OCI-LY1 (cell line): Measurements from ENCODE around the gene NAGK.
"Not testable (repeated sequence)": the region's sequence is repeated elsewhere in the genome, so short reads cannot be mapped to it uniquely, and the experiment has no call there.

Experiments used
- H2AFZ ChIP-seq: fragments of 200-600 bp; sonication (generic), shearing (Covaris generic); 2 replicates; pipeline ENCODE4 v1.6.0; 2014; ENCODE audit warnings: antibody characterized with exemption, mild to moderate bottlenecking, low read length
- H3F3A ChIP-seq: fragments of 200-600 bp; sonication (generic), shearing (Covaris generic); 2 replicates; pipeline ENCODE4 v1.6.0; 2014; ENCODE audit warnings: mild to moderate bottlenecking, antibody characterized with exemption, low read length, moderate library complexity; ENCODE audit not compliant: insufficient read depth
- H3K27ac ChIP-seq: fragments of 200-600 bp; sonication (generic); 2 replicates; pipeline ENCODE4 v1.5.1; 2014; ENCODE audit warnings: low read length, mixed run types, mild to moderate bottlenecking, low read depth; ENCODE audit not compliant: poor library complexity, severe bottlenecking
- H3K27me3 ChIP-seq: fragments of 200-600 bp; sonication (generic); 2 replicates; pipeline ENCODE4 v1.6.0; 2014; ENCODE audit warnings: antibody characterized with exemption, mild to moderate bottlenecking, low read length, moderate library complexity; ENCODE audit not compliant: insufficient read depth
- H3K36me3 ChIP-seq: fragments of 200-600 bp; sonication (generic); 2 replicates; pipeline ENCODE4 v1.6.1; 2014; ENCODE audit warnings: mild to moderate bottlenecking, antibody characterized with exemption, low read length, moderate library complexity, mixed read lengths; ENCODE audit not compliant: insufficient read depth
- H3K4me1 ChIP-seq: fragments of 200-600 bp; sonication (generic); 2 replicates; pipeline ENCODE4 v1.5.1; 2014; ENCODE audit warnings: mild to moderate bottlenecking, low read length, moderate library complexity; ENCODE audit not compliant: insufficient read depth, severe bottlenecking
- H3K4me2 ChIP-seq: fragments of 200-600 bp; sonication (generic), shearing (Covaris generic); 2 replicates; pipeline ENCODE4 v1.6.1; 2014; ENCODE audit warnings: low read length
- H3K4me3 ChIP-seq: fragments of 200-600 bp; sonication (generic); 2 replicates; pipeline ENCODE4 v1.5.1; 2014; ENCODE audit warnings: low read length, low read depth, mild to moderate bottlenecking, mixed read lengths; ENCODE audit not compliant: poor library complexity, severe bottlenecking
- H3K79me2 ChIP-seq: fragments of 200-600 bp; shearing (Covaris generic); 2 replicates; pipeline ENCODE4 v1.6.1; 2016; ENCODE audit warnings: mixed run types, low read length, mixed read lengths; ENCODE audit not compliant: insufficient read depth
- H3K9ac ChIP-seq: fragments of 200-600 bp; sonication (generic), shearing (Covaris generic); 2 replicates; pipeline ENCODE4 v1.6.1; 2014; ENCODE audit warnings: mild to moderate bottlenecking, low read length, mixed read lengths
- H3K9me2 ChIP-seq: fragments of 200-600 bp; sonication (generic), shearing (Covaris generic); 2 replicates; pipeline ENCODE4 v1.6.1; 2014; ENCODE audit warnings: low read depth, mild to moderate bottlenecking, low read length, mixed read lengths
- H3K9me3 ChIP-seq: fragments of 200-600 bp; shearing (Covaris generic); 2 replicates; pipeline ENCODE4 v1.6.1; 2014; ENCODE audit warnings: low read length, mixed read lengths
- H4K20me1 ChIP-seq: fragments of 200-600 bp; sonication (generic), shearing (Covaris generic); 2 replicates; pipeline ENCODE4 v1.6.0; 2016; ENCODE audit warnings: mild to moderate bottlenecking, low read length; ENCODE audit not compliant: insufficient read depth
- EZH2 ChIP-seq: fragments of 200-600 bp; sonication (generic), shearing (Covaris generic); IDR thresholded peaks from 2 replicates; pipeline ENCODE4 v1.8.0; 2017; ENCODE audit warnings: borderline replicate concordance, mixed run types, mild to moderate bottlenecking, antibody characterized with exemption, low read length, moderate library complexity, mixed read lengths
- TF ChIP-seq, protein P1 (sequence below): fragments of 200-600 bp; sonication (generic), shearing (Covaris generic); IDR thresholded peaks from 2 replicates; pipeline ENCODE4 v1.5.1; 2017; ENCODE audit warnings: mild to moderate bottlenecking, antibody characterized with exemption, low read length, moderate library complexity, mixed read lengths

NAGK gene

DNA sequence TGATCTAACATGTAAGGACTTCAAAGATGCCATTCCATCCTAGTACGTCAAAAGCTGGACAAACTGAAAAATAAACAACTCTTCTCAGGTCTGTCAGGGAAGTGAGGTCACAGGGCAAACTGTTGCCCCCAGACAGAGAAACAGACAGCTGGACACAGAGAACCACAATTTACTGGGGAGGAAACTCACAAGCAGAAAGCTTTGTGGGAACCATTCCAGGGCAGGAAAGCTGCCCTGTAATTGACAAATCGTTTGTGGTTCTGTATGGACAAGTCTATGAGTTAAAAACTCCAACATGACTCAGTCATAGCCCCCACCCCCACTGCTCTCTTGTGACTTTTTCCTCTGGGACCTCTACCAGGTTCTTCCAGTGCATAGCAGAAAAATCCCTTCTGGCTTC is 33.2 kb downstream of the NAGK start:
- Histone ChIP-seq H3F3A (no peaks in the 10 kb centered on the region), H3K9me2 (no peaks in the 10 kb centered on the region), H2AFZ (no peak overlapping the region), H3K9me3 (peaks cover 2% of the 10 kb centered on the region; the same call in 1 of the 2 replicates), H3K4me2 (no peak overlapping the region), H3K9ac (no peak overlapping the region), H3K36me3 (no peaks in the 10 kb centered on the region; the same call in 1 of the 2 replicates), H3K27me3 (no peaks in the 10 kb centered on the region), H4K20me1 (no peaks in the 10 kb centered on the region), H3K4me1 (no peaks in the 10 kb centered on the region), H3K79me2 (no peaks in the 10 kb centered on the region), H3K27ac (no peak overlapping the region), H3K4me3 (no peak overlapping the region)
- TF ChIP-seq, protein P1, sequence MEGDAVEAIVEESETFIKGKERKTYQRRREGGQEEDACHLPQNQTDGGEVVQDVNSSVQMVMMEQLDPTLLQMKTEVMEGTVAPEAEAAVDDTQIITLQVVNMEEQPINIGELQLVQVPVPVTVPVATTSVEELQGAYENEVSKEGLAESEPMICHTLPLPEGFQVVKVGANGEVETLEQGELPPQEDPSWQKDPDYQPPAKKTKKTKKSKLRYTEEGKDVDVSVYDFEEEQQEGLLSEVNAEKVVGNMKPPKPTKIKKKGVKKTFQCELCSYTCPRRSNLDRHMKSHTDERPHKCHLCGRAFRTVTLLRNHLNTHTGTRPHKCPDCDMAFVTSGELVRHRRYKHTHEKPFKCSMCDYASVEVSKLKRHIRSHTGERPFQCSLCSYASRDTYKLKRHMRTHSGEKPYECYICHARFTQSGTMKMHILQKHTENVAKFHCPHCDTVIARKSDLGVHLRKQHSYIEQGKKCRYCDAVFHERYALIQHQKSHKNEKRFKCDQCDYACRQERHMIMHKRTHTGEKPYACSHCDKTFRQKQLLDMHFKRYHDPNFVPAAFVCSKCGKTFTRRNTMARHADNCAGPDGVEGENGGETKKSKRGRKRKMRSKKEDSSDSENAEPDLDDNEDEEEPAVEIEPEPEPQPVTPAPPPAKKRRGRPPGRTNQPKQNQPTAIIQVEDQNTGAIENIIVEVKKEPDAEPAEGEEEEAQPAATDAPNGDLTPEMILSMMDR = no peak
- TF ChIP-seq EZH2 = no peak

GRCh38 chr2:71102981-71103681 is 34.7 kb downstream of the NAGK start:
- H3K4me1 ChIP-seq = no peaks in the 10 kb centered on the region
- H4K20me1 ChIP-seq = no peaks in the 10 kb centered on the region
- no peak overlapping the region for H2AFZ ChIP-seq
- no peaks in the 10 kb centered on the region for H3F3A ChIP-seq
- no peaks in the 10 kb centered on the region for H3K27me3 ChIP-seq
- H3K9ac ChIP-seq = no peak overlapping the region
- no peak overlapping the region for H3K4me3 ChIP-seq
- no peak overlapping the region for H3K27ac ChIP-seq
- TF ChIP-seq, protein P1 = no peak
- TF ChIP-seq EZH2 = no peak
- H3K9me2 ChIP-seq = no peaks in the 10 kb centered on the region
- no peaks in the 10 kb centered on the region; the same call in 1 of the 2 replicates for H3K36me3 ChIP-seq
- no peak overlapping the region for H3K4me2 ChIP-seq
- peaks cover 2% of the 10 kb centered on the region; the same call in 1 of the 2 replicates for H3K9me3 ChIP-seq
- H3K79me2 ChIP-seq = no peaks in the 10 kb centered on the region

GRCh38 chr2:71103809-71104208 is 35.4 kb downstream of the NAGK start:
- no peaks in the 10 kb centered on the region for H3K79me2 ChIP-seq
- H3K27me3 ChIP-seq = no peaks in the 10 kb centered on the region
- H3K4me2 ChIP-seq = no peak overlapping the region
- H3K9me3 ChIP-seq = peaks cover 2% of the 10 kb centered on the region; the same call in 1 of the 2 replicates
- H3K9me2 ChIP-seq = no peaks in the 10 kb centered on the region
- H3F3A ChIP-seq = no peaks in the 10 kb centered on the region
- H4K20me1 ChIP-seq = no peaks in the 10 kb centered on the region
- TF ChIP-seq, protein P1 = no peak
- TF ChIP-seq EZH2 = no peak
- H3K9ac ChIP-seq = no peak overlapping the region
- H3K4me3 ChIP-seq = no peak overlapping the region
- no peaks in the 10 kb centered on the region for H3K4me1 ChIP-seq
- peaks cover 5% of the 10 kb centered on the region for H3K36me3 ChIP-seq
- H2AFZ ChIP-seq = no peak overlapping the region
- H3K27ac ChIP-seq = no peak overlapping the region

- H2AFZ ChIP-seq, H3K4me3 ChIP-seq, H3K27me3 ChIP-seq, H3K4me2 ChIP-seq, H3K4me1 ChIP-seq, H3K9me2 ChIP-seq, H3K27ac ChIP-seq, H3K9me3 ChIP-seq, H3K9ac ChIP-seq, H4K20me1 ChIP-seq, H3F3A ChIP-seq, H3K79me2 ChIP-seq: not testable (repeated sequence)
- H3K36me3 ChIP-seq = peaks cover 11% of the 10 kb centered on the region
Measured at GRCh38 chr2:71106463-71106862, 38.0 kb downstream of the NAGK start.
